Muscle layer of duodenum (tissue), 2 donors: ENCODE measurements around the gene UPB1.
"Not testable (repeated sequence)": the region's sequence is repeated elsewhere in the genome, so short reads cannot be mapped to it uniquely, and the experiment has no call there.

ENCODE experiments used
- H3K27ac ChIP-seq: one replicate; pipeline ENCODE4 v1.7.0; 2013; ENCODE audit warnings: mild to moderate bottlenecking, low read length
- H3K27me3 ChIP-seq: one replicate; pipeline ENCODE4 v1.7.0; 2013; ENCODE audit warnings: low read depth, mild to moderate bottlenecking, control low read depth, low read length
- H3K36me3 ChIP-seq, 2 donors: one replicate each; pipeline ENCODE4 v1.7.0; 2013; ENCODE audit warnings: low read length in 2 of 2, control low read depth in 1 of 2, mild to moderate bottlenecking in 1 of 2; ENCODE audit not compliant: insufficient read depth in 2 of 2, control insufficient read depth in 1 of 2
- H3K4me1 ChIP-seq, 2 donors: one replicate each; pipeline ENCODE4 v1.7.0; 2013; ENCODE audit warnings: low read length in 2 of 2, mild to moderate bottlenecking in 2 of 2, control low read depth in 1 of 2, moderate library complexity in 1 of 2; ENCODE audit not compliant: insufficient read depth in 2 of 2, control insufficient read depth in 1 of 2
- H3K4me3 ChIP-seq, 2 donors: one replicate each; pipeline ENCODE4 v1.7.0; 2013; ENCODE audit warnings: low read length in 2 of 2, low read depth in 1 of 2, mild to moderate bottlenecking in 1 of 2
- H3K9me3 ChIP-seq, 2 donors: one replicate each; pipeline ENCODE4 v1.7.0; 2013; ENCODE audit warnings: low read length in 2 of 2, control low read depth in 1 of 2, mild to moderate bottlenecking in 1 of 2; ENCODE audit not compliant: control insufficient read depth in 1 of 2
- donor health status: healthy.

Gene UPB1

GRCh38 chr22:24536089-24536488 is 41.0 kb downstream of the UPB1 start:
- no peaks in the 10 kb centered on the region for H3K9me3 ChIP-seq
- H3K4me3 ChIP-seq = no peak overlapping the region
- peaks cover 0 to 3% of the 10 kb centered on the region in 2 donors for H3K4me1 ChIP-seq
- H3K27ac ChIP-seq = no peak overlapping the region
- H3K27me3 ChIP-seq = no peaks in the 10 kb centered on the region
- peaks cover 0 to 15% of the 10 kb centered on the region in 2 donors for H3K36me3 ChIP-seq

- H3K27ac ChIP-seq = no peak overlapping the region
- peaks cover 0 to 17% of the 10 kb centered on the region in 2 donors for H3K4me1 ChIP-seq
- no peak overlapping the region for H3K4me3 ChIP-seq
- H3K27me3 ChIP-seq = no peaks in the 10 kb centered on the region
- H3K36me3 ChIP-seq = peaks cover 29 to 47% of the 10 kb centered on the region in 2 donors
- H3K9me3 ChIP-seq = no peaks in the 10 kb centered on the region
Observed at GRCh38 chr22:24540470-24540869, 45.3 kb downstream of the UPB1 start.

- no peak overlapping the region for H3K27ac ChIP-seq
Observed at GRCh38 chr22:24541681-24542515, 46.8 kb downstream of the UPB1 start.

GRCh38 chr22:24542641-24543040 is 47.5 kb downstream of the UPB1 start:
- no peak overlapping the region for H3K27ac ChIP-seq
- H3K27me3 ChIP-seq = no peaks in the 10 kb centered on the region
- peaks cover 44 to 63% of the 10 kb centered on the region in 2 donors for H3K36me3 ChIP-seq
- H3K4me3 ChIP-seq = no peak overlapping the region
- no peaks in the 10 kb centered on the region for H3K9me3 ChIP-seq
- peaks cover 0 to 22% of the 10 kb centered on the region in 2 donors for H3K4me1 ChIP-seq

More at GRCh38 chr22:24541681-24542515, 46.8 kb downstream of the UPB1 start:
- Histone ChIP-seq H3K4me3 (no peak overlapping the region), H3K36me3 (peaks cover 37 to 56% of the 10 kb centered on the region in 2 donors), H3K27me3 (no peaks in the 10 kb centered on the region), H3K9me3 (no peaks in the 10 kb centered on the region), H3K4me1 (peaks cover 0 to 22% of the 10 kb centered on the region in 2 donors)

- H3K36me3 ChIP-seq = peaks cover 50 to 68% of the 10 kb centered on the region in 2 donors
- H3K9me3 ChIP-seq = no peaks in the 10 kb centered on the region
- H3K27ac ChIP-seq = no peak overlapping the region
- no peaks in the 10 kb centered on the region for H3K27me3 ChIP-seq
- H3K4me3 ChIP-seq = no peak overlapping the region
- peaks cover 0 to 22% of the 10 kb centered on the region in 2 donors for H3K4me1 ChIP-seq
Observed at GRCh38 chr22:24543185-24543601, 48.1 kb downstream of the UPB1 start.

- Histone ChIP-seq H3K27ac (no peak overlapping the region), H3K9me3 (no peaks in the 10 kb centered on the region), H3K27me3 (no peaks in the 10 kb centered on the region), H3K4me3 (no peak overlapping the region), H3K4me1 (peaks cover 0 to 22% of the 10 kb centered on the region in 2 donors), H3K36me3 (peaks cover 53 to 73% of the 10 kb centered on the region in 2 donors)
Observed at GRCh38 chr22:24543679-24544243, 48.6 kb downstream of the UPB1 start.

- H3K4me3 ChIP-seq = no peak overlapping the region
- no peak overlapping the region for H3K27ac ChIP-seq
- H3K4me1 ChIP-seq = peaks cover 6 to 50% of the 10 kb centered on the region in 2 donors
- no peaks in the 10 kb centered on the region for H3K27me3 ChIP-seq
- H3K9me3 ChIP-seq = no peaks in the 10 kb centered on the region
- H3K36me3 ChIP-seq = peaks cover 34 to 42% of the 10 kb centered on the region in 2 donors
Observed at GRCh38 chr22:24548812-24549211, 53.7 kb downstream of the UPB1 start.

GRCh38 chr22:24550028-24550901 is 55.1 kb downstream of the UPB1 start:
- Histone ChIP-seq H3K27me3 (no peaks in the 10 kb centered on the region), H3K4me1 (peaks cover 8 to 41% of the 10 kb centered on the region in 2 donors), H3K36me3 (peaks cover 27 to 44% of the 10 kb centered on the region in 2 donors), H3K9me3 (no peaks in the 10 kb centered on the region), H3K27ac (peak overlapping the region; percentile 45), H3K4me3 (no peak overlapping the region)

GRCh38 chr22:24550902-24551435 is 55.8 kb downstream of the UPB1 start:
- peaks cover 27 to 48% of the 10 kb centered on the region in 2 donors for H3K36me3 ChIP-seq
- H3K4me3 ChIP-seq = no peak overlapping the region
- H3K27me3 ChIP-seq = no peaks in the 10 kb centered on the region
- no peaks in the 10 kb centered on the region for H3K9me3 ChIP-seq
- H3K27ac ChIP-seq = peak overlapping the region; percentile 45
- peaks cover 8 to 34% of the 10 kb centered on the region in 2 donors for H3K4me1 ChIP-seq

GRCh38 chr22:24552503-24553286 is 57.6 kb downstream of the UPB1 start:
- not testable (repeated sequence) for H3K9me3 ChIP-seq, H3K27ac ChIP-seq, H3K27me3 ChIP-seq
- Histone ChIP-seq H3K4me1 (peaks cover 8 to 50% of the 10 kb centered on the region in 2 donors), H3K4me3 (peak overlapping the region in 1 of 2 donors; percentile 92), H3K36me3 (peaks cover 14 to 33% of the 10 kb centered on the region in 2 donors)
